Left renal cortex interstitium (tissue), 4 donors: ENCODE data around the gene ZNFX1. TPM values are rescaled to one million over a fixed set of nuclear protein-coding genes. Genes with fewer than 3 reads are reported as not detected.
A peak's percentile ranks its signal among the peaks of the same experiment; 100 is the strongest.
"Not testable (repeated sequence)": the region's sequence is repeated elsewhere in the genome, so short reads cannot be mapped to it uniquely, and the experiment has no call there.

ENCODE experiments used
- DNase-seq, 4 donors: peaks; one replicate each; pipeline ENCODE4 v3.0.0-alpha.2; 2013; ENCODE audit warnings: low read depth in 4 of 4, low spot score in 2 of 4, missing footprints in 1 of 4
- polyA plus RNA-seq, 4 donors: library from polyadenylated mRNA; unstranded; fragments of 120-200 nt; gene quantifications; one replicate each; pipeline ENCODE4 v1.2.1, GENCODE V29; 2013; ENCODE audit not compliant: insufficient read length in 4 of 4

The ZNFX1 gene
- polyA plus RNA-seq = 10 to 100 TPM; 15.5 to 17.1 (median 17.0) TPM

GRCh38 chr20:49278036-49278817 is at the start of gene ZNFX1:
Gene ZNFX1, minus strand, starts transcription at chr20:49278057. Its CDS starts 2,218 bp downstream, at chr20:49275839.
- peak; percentile 93 to 98 (median 96) for DNase-seq

- DNase-seq = no peak
Measured at GRCh38 chr20:49326026-49326425, 48.2 kb upstream of the ZNFX1 start.

- no peak for DNase-seq
Measured at GRCh38 chr20:49324306-49324705, 46.4 kb upstream of the ZNFX1 start.

- DNase-seq = no peak
Measured at GRCh38 chr20:49323622-49324238, 45.9 kb upstream of the ZNFX1 start.

- no peak for DNase-seq
Measured at GRCh38 chr20:49320460-49320859, 42.6 kb upstream of the ZNFX1 start.

- DNase-seq = no peak
Measured at GRCh38 chr20:49319208-49319809, 41.5 kb upstream of the ZNFX1 start.

GRCh38 chr20:49318430-49319207 is 40.8 kb upstream of the ZNFX1 start:
- DNase-seq = no peak

GRCh38 chr20:49318091-49318429 is 40.2 kb upstream of the ZNFX1 start:
- no peak for DNase-seq

GRCh38 chr20:49316704-49317103 is 38.8 kb upstream of the ZNFX1 start:
- no peak for DNase-seq

- no peak for DNase-seq
Measured at GRCh38 chr20:49315580-49315979, 37.7 kb upstream of the ZNFX1 start.

GRCh38 chr20:49314052-49314451 is 36.2 kb upstream of the ZNFX1 start:
- not testable (repeated sequence) for DNase-seq

- DNase-seq = no peak
Measured at GRCh38 chr20:49313283-49313682, 35.4 kb upstream of the ZNFX1 start.

- no peak for DNase-seq
Measured at GRCh38 chr20:49312661-49313060, 34.8 kb upstream of the ZNFX1 start.

GRCh38 chr20:49310705-49311104 is 32.8 kb upstream of the ZNFX1 start:
- DNase-seq = no peak

GRCh38 chr20:49308875-49309274 is 31.0 kb upstream of the ZNFX1 start:
- no peak for DNase-seq

- DNase-seq = no peak
Measured at GRCh38 chr20:49306903-49307620, 29.2 kb upstream of the ZNFX1 start.

- no peak for DNase-seq
Measured at GRCh38 chr20:49303065-49303552, 25.3 kb upstream of the ZNFX1 start.

GRCh38 chr20:49297605-49298530 is 20.0 kb upstream of the ZNFX1 start:
- no peak for DNase-seq

- not testable (repeated sequence) for DNase-seq
Measured at GRCh38 chr20:49294002-49294654, 16.3 kb upstream of the ZNFX1 start.
